Endothelial cell of umbilical vein (primary cell): ENCODE measurements around the gene C19orf44. TPM values are rescaled to one million over a fixed set of nuclear protein-coding genes. Genes with fewer than 3 reads are reported as not detected.

ENCODE experiments used
- BruUV-seq: library from RNA; stranded (reverse); fragments of 400-500 nt; replicated peaks from 2 replicates; lab custom pipeline; 2021; lab: Mats Ljungman, UMichigan
- CTCF ChIA-PET: fragments of 300-600, 350-600 bp; sonication (Branson Sonifier 250); formaldehyde crosslinking; loops from one replicate; lab custom pipeline; 2021; ENCODE audit warnings: antibody characterized with exemption, inconsistent platforms; lab: Charles Lee
- POLR2A ChIA-PET: fragments of 300-600, 350-600 bp; sonication (Branson Sonifier 250); formaldehyde crosslinking; loops from one replicate; lab custom pipeline; 2021; ENCODE audit warnings: antibody characterized with exemption, inconsistent platforms; lab: Charles Lee
- DNase-seq: peaks from one replicate; pipeline ENCODE4 v3.0.0-alpha.2; 2011; ENCODE audit warnings: low read depth, low spot score
- FAIRE-seq: peaks from 2 replicates; lab custom pipeline; 2011; peaks lifted over from hg19 to GRCh38; lab: Jason Lieb, UNC
- H2AFZ ChIP-seq: 2 replicates; pipeline ENCODE4 v1.6.0; 2012; ENCODE audit warnings: low read depth, low read length, control low read depth, inconsistent platforms
- H3K27ac ChIP-seq: 2 replicates; pipeline ENCODE4 v1.5.1; 2011; ENCODE audit warnings: low read depth, mild to moderate bottlenecking, control low read depth, low read length, moderate library complexity; ENCODE audit not compliant: insufficient read depth
- H3K27me3 ChIP-seq, 2 experiments: 2 replicates each; pipeline versions ENCODE4 v1.6.0 to v1.6.1; 2011; ENCODE audit warnings: low read length in 2 of 2, mixed read lengths in 1 of 2; ENCODE audit not compliant: control insufficient read depth in 2 of 2, insufficient read depth in 2 of 2
- H3K36me3 ChIP-seq, 2 experiments: 2 replicates in 1 of 2; 3 replicates in 1 of 2; pipeline ENCODE4 v1.5.1; 2011; ENCODE audit warnings: low read length in 2 of 2, mild to moderate bottlenecking in 1 of 2, moderate library complexity in 1 of 2; ENCODE audit not compliant: control insufficient read depth in 2 of 2, insufficient read depth in 2 of 2; ENCODE audit errors: extremely low read depth in 1 of 2
- H3K4me1 ChIP-seq: 3 replicates; pipeline ENCODE4 v1.5.1; 2011; ENCODE audit warnings: mild to moderate bottlenecking, low read length; ENCODE audit not compliant: control insufficient read depth, insufficient read depth; ENCODE audit errors: extremely low read depth
- H3K4me2 ChIP-seq: 2 replicates; pipeline ENCODE4 v1.6.1; 2011; ENCODE audit warnings: low read length, control low read depth, mixed read lengths; ENCODE audit not compliant: insufficient read depth
- H3K4me3 ChIP-seq, 3 experiments: fragments of 200-600 bp in 1 of 3; sonication (generic), shearing (Covaris generic) in 1 of 3; replicated peaks in 1 of 3; 2 replicates each; pipeline ENCODE4 v1.5.1; 2011 to 2016; ENCODE audit warnings: control low read depth in 3 of 3, low read length in 3 of 3, mild to moderate bottlenecking in 2 of 3, inconsistent platforms in 1 of 3, low read depth in 1 of 3, moderate library complexity in 1 of 3; ENCODE audit not compliant: insufficient read depth in 1 of 3
- H3K79me2 ChIP-seq: 2 replicates; pipeline ENCODE4 v1.6.0; 2012; ENCODE audit warnings: low read length, inconsistent platforms; ENCODE audit not compliant: control insufficient read depth, insufficient read depth
- H3K9ac ChIP-seq: replicated peaks from 2 replicates; pipeline ENCODE3; 2011; ENCODE audit warnings: low read length, control low read depth; ENCODE audit not compliant: insufficient read depth; ENCODE audit errors: extremely low read depth
- H3K9me1 ChIP-seq: replicated peaks from 3 replicates; pipeline ENCODE4 v1.6.0; 2011; ENCODE audit warnings: mild to moderate bottlenecking, low read length; ENCODE audit not compliant: control insufficient read depth, insufficient read depth; ENCODE audit errors: extremely low read depth
- H3K9me3 ChIP-seq: replicated peaks from 2 replicates; pipeline ENCODE4 v1.5.1; 2012; ENCODE audit warnings: low read length, inconsistent platforms; ENCODE audit not compliant: control insufficient read depth, insufficient read depth
- H4K20me1 ChIP-seq: replicated peaks from 2 replicates; pipeline ENCODE3; 2011; ENCODE audit warnings: mild to moderate bottlenecking, low read length; ENCODE audit not compliant: control insufficient read depth, insufficient read depth; ENCODE audit errors: extremely low read depth
- CTCF ChIP-seq, 2 donors: IDR thresholded peaks; 1 replicate in 1 of 2; 2 replicates in 1 of 2; pipeline ENCODE4 v1.5.1; 2011; ENCODE audit warnings: low read length in 2 of 2, mild to moderate bottlenecking in 2 of 2, moderate library complexity in 2 of 2, control low read depth in 1 of 2, inconsistent platforms in 1 of 2, low read depth in 1 of 2; ENCODE audit not compliant: insufficient read depth in 1 of 2; ENCODE audit errors: extremely low read depth in 1 of 2
- EZH2 ChIP-seq: IDR thresholded peaks from 2 replicates; pipeline ENCODE4 v1.6.1; 2012; ENCODE audit warnings: borderline replicate concordance, low read depth, mild to moderate bottlenecking, moderate library complexity, low read length, inconsistent platforms; ENCODE audit not compliant: severe bottlenecking
- FOS ChIP-seq: IDR thresholded peaks from 2 replicates; pipeline ENCODE4 v1.6.1; 2011; ENCODE audit warnings: mild to moderate bottlenecking, low read length, moderate library complexity, borderline replicate concordance; ENCODE audit not compliant: insufficient read depth
- GATA2 ChIP-seq: IDR thresholded peaks from 2 replicates; pipeline ENCODE4 v1.7.0; 2011; ENCODE audit warnings: low read depth, mild to moderate bottlenecking, moderate library complexity, mixed read lengths, low read length; ENCODE audit not compliant: insufficient read length, insufficient read depth
- JUN ChIP-seq: IDR thresholded peaks from 2 replicates; pipeline ENCODE4 v1.6.1; 2011; ENCODE audit warnings: borderline replicate concordance, low read depth; ENCODE audit not compliant: insufficient read length, insufficient read depth
- MYC ChIP-seq: IDR thresholded peaks from one replicate; pipeline ENCODE4 v1.6.1; 2011; ENCODE audit warnings: mild to moderate bottlenecking, low read depth, low read length
- POLR2A ChIP-seq: IDR thresholded peaks from 2 replicates; pipeline ENCODE4 v1.6.1; 2012; ENCODE audit warnings: low read depth, mild to moderate bottlenecking, control low read depth, low read length
- POLR2AphosphoS5 ChIP-seq: IDR thresholded peaks from 2 replicates; pipeline ENCODE4 v1.6.1; 2012; ENCODE audit warnings: low read depth, mild to moderate bottlenecking, control low read depth, low read length, moderate library complexity; ENCODE audit not compliant: insufficient read depth
- dilution Hi-C: fragments of 300-500 bp; cut with MboI; formaldehyde crosslinking; loops from one replicate; pipeline ENCODE4 v1.15.0; 2019; ENCODE audit warnings: low sequenced_read_pairs; ENCODE audit not compliant: extremely low pct_ligation_motif_present
- intact Hi-C: fragments of 100-400 bp; cut with micrococcal nuclease; formaldehyde crosslinking; loops from one replicate; pipeline ENCODE4 v1.10.0; 2022
- polyA plus RNA-seq, 4 experiments: library from polyadenylated mRNA; depleted of rRNA in 3 of 4; stranded (reverse) in 3 of 4; unstranded in 1 of 4; fragments of >200 nt; gene quantifications; 2 replicates each; pipeline versions ENCODE4 v1.2.1 to v1.2.3, GENCODE V29; 2011 to 2012; ENCODE audit warnings: missing spikeins in 1 of 4
- total RNA-seq: library from RNA; stranded (reverse); gene quantifications from 2 replicates; pipeline ENCODE4 v1.2.3, GENCODE V29; 2021

C19orf44 gene
- total and polyA plus RNA-seq, 2 donors (not counting 3 experiments of a cell fraction or from before 2014, with no cell fraction given) = 3.5 to 4.3 TPM

- intact Hi-C loops = no loop called here
- CTCF ChIA-PET = no interaction called here
Observed at GRCh38 chr19:16518483-16519229, 22.5 kb downstream of the C19orf44 start.

More at GRCh38 chr19:16518483-16519229, 22.5 kb downstream of the C19orf44 start:
- FAIRE-seq (no peak), DNase-seq (peak; percentile 18)
- H3K36me3 ChIP-seq = peaks cover 21 to 56% of the 10 kb centered on the region in 2 experiments
- H3K4me3 ChIP-seq = no peak overlapping the region
- BruUV-seq = no TSS peak
- no peaks in the 10 kb centered on the region for H3K79me2 ChIP-seq
- H2AFZ ChIP-seq = no peak overlapping the region
- no peak overlapping the region for H3K9ac ChIP-seq
- H3K4me1 ChIP-seq = no peaks in the 10 kb centered on the region
- dilution Hi-C loops = no loop called here
- no peaks in the 10 kb centered on the region for H3K9me3 ChIP-seq
- no peaks in the 10 kb centered on the region for H4K20me1 ChIP-seq
- POLR2A ChIA-PET = no interaction called here
- no peaks in the 10 kb centered on the region for H3K27me3 ChIP-seq
- H3K4me2 ChIP-seq = no peak overlapping the region
- TF ChIP-seq MYC = no peak
- TF ChIP-seq CTCF (IDR thresholded peaks at IDR 0.05; ENCODE audit: extremely low read depth in 1 of 2, insufficient read depth in 1 of 2, low read depth in 1 of 2, low read length in 2 of 2) = peak; percentile 15 to 31
- no peak for TF ChIP-seq EZH2
- no peak for TF ChIP-seq GATA2
- no peak for TF ChIP-seq POLR2AphosphoS5
- TF ChIP-seq POLR2A = no peak
- TF ChIP-seq JUN = no peak
- no peak for TF ChIP-seq FOS
- H3K27ac ChIP-seq = no peak overlapping the region
- no peaks in the 10 kb centered on the region for H3K9me1 ChIP-seq
